K562 (cell line): ENCODE results near the gene OXLD1. TPM values are rescaled to one million over a fixed set of nuclear protein-coding genes. Genes with fewer than 3 reads are reported as not detected.

ENCODE experiments used
- BACH1 ChIP-seq: fragments of 200-800 bp; sonication (Bioruptor generic); IDR thresholded peaks from 2 replicates; pipeline ENCODE4 v1.6.1; 2016; ENCODE audit warnings: missing genetic modification characterization, missing compliant biosample characterization
- CREB1 ChIP-seq, 2 experiments: sonication (generic) in 1 of 2; formaldehyde crosslinking in 1 of 2; IDR thresholded peaks; 2 replicates each; pipeline versions ENCODE4 v1.6.1 to v1.8.0; 2012 to 2022; ENCODE audit warnings: inconsistent platforms in 1 of 2, mild to moderate bottlenecking in 1 of 2, missing genetic modification reagents in 1 of 2, moderate library complexity in 1 of 2
- ELF1 ChIP-seq: fragments of 200-800 bp; sonication (Bioruptor generic); IDR thresholded peaks from 2 replicates; pipeline ENCODE4 v1.6.1; 2016; ENCODE audit warnings: missing genetic modification characterization, missing compliant biosample characterization
- ELF4 ChIP-seq: fragments of 450-650 bp; formaldehyde crosslinking; IDR thresholded peaks from 2 replicates; pipeline ENCODE4 v1.4.0; 2022; ENCODE audit warnings: missing genetic modification characterization
- HNRNPK ChIP-seq: fragments of 200-400 bp; formaldehyde crosslinking; IDR thresholded peaks from one replicate; pipeline ENCODE4 v1.6.1; 2018; ENCODE audit warnings: mild to moderate bottlenecking, low read depth, low read length; ENCODE audit not compliant: poor library complexity, severe bottlenecking
- HNRNPLL ChIP-seq: fragments of 200-400 bp; formaldehyde crosslinking; IDR thresholded peaks from 2 replicates; pipeline ENCODE4 v1.6.1; 2017; ENCODE audit warnings: low read length, low read depth, mild to moderate bottlenecking; ENCODE audit not compliant: poor library complexity, severe bottlenecking
- RBM39 ChIP-seq: fragments of 200-400 bp; formaldehyde crosslinking; optimal IDR thresholded peaks from 2 replicates; pipeline ENCODE3; 2018; ENCODE audit warnings: low read depth, low read length
- SIRT6 ChIP-seq: IDR thresholded peaks from one replicate; pipeline ENCODE4 v1.6.1; 2012; ENCODE audit warnings: low read depth, mild to moderate bottlenecking, control low read depth, inconsistent platforms, low read length, moderate library complexity
- SP1 ChIP-seq: sonication (generic); formaldehyde crosslinking; IDR thresholded peaks from 2 replicates; pipeline ENCODE4 v1.8.1; 2022; ENCODE audit warnings: mild to moderate bottlenecking, missing genetic modification reagents
- THAP12 ChIP-seq: fragments of 250-450 bp; sonication (Bioruptor Pico); IDR thresholded peaks from 2 replicates; pipeline ENCODE4 v1.9.0; 2021; ENCODE audit warnings: mild to moderate bottlenecking, inconsistent platforms
- ZFP30 ChIP-seq: fragments of 250-450 bp; sonication (Bioruptor Pico); IDR thresholded peaks from 2 replicates; pipeline ENCODE4 v1.8.0; 2022; ENCODE audit warnings: moderate library complexity, mild to moderate bottlenecking, inconsistent platforms, borderline replicate concordance
- ZNF347 ChIP-seq: fragments of 450-650 bp; formaldehyde crosslinking; IDR thresholded peaks from 2 replicates; pipeline ENCODE4 v1.4.0; 2020; ENCODE audit warnings: low read depth, mild to moderate bottlenecking, moderate library complexity
- polyA plus RNA-seq, 8 experiments: library from polyadenylated mRNA; depleted of rRNA in 4 of 8; stranded (reverse) in 5 of 8; unstranded in 3 of 8; fragments of >200 nt; fragmentation: Nextera tagmentation in 2 of 8; fragmentation: Illumina TruSeq in 1 of 8; extraction: Ambion mirVana in 2 of 8; extraction: Trizol in 1 of 8; gene quantifications; 2 replicates each; pipeline versions ENCODE4 v1.2.1 to v1.2.3, GENCODE V29; 2011 to 2014; ENCODE audit warnings: inconsistent platforms in 1 of 8, missing spikeins in 1 of 8
- total RNA-seq, 7 experiments: library from RNA; depleted of rRNA in 6 of 7; stranded (reverse); fragments of >200 nt in 6 of 7; fragmentation: Illumina TruSeq in 2 of 7; extraction: Trizol in 2 of 7; gene quantifications; 2 replicates each; pipeline versions ENCODE4 v1.2.1 to v1.2.3, GENCODE V29; 2011 to 2021; ENCODE audit warnings: low replicate concordance in 1 of 7
- TF ChIP-seq, protein P1 (sequence below): fragments of 250-450 bp; sonication (Bioruptor Pico); IDR thresholded peaks from 2 replicates; pipeline ENCODE4 v1.4.0; 2020; ENCODE audit warnings: mild to moderate bottlenecking, moderate library complexity, borderline replicate concordance
- TF ChIP-seq, protein P2 (sequence below): conservative IDR thresholded peaks from 2 replicates; pipeline ENCODE4 v1.6.1; 2011; ENCODE audit warnings: low read depth, mild to moderate bottlenecking, low read length; ENCODE audit not compliant: control insufficient read depth
- TF ChIP-seq, protein P3 (sequence below): sonication (generic); formaldehyde crosslinking; IDR thresholded peaks from 2 replicates; pipeline ENCODE4 v1.8.0; 2022; ENCODE audit warnings: missing genetic modification reagents, mild to moderate bottlenecking, borderline replicate concordance

OXLD1 gene
- total and polyA plus RNA-seq, 9 of the 15 experiments (the other 6 are each of a cell fraction or from before 2014, with no cell fraction given) = 4.4 to 115 (median 29.3) TPM

DNA sequence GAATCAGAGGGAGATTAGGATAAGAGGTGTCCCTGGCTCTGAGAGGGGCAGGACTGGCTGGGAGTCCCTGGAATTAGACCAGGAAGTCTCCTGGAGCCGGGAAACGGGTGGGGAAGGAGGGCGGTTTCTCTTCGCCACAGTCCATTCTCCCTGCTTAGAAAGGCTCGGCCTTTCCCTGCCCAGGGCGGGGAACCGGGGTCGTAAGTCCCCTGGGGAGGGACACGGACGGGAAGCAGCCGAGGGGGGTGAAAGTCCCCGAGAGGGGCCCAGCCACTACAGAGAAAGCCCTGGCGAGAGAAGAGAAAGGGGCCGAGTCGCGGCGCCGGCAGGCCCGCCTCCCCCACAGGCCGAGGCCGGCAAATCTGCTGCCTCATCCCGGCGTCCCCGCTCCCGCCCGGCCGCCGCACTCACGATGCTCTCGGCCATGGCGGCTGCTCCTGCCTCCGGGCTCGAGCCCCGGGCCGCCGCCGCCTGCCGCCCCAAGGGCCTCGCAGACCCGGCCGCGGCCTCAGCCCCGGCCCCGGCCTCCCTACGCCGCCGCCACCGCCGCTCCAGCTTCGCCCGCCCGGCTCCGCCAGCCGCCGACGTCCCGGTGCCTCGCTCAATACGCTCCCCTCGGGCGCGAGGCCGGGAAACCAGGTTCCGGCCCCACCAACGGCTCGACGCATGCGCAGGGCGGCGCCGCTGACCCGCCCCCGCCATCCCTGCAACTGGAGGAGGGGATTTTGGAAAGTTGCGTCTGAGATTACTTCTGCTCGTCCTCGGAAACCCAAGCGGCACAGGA, 29.7 kb downstream of the OXLD1 start, which contains the start of the genes NPLOC4 and TSPAN10 (continued):
- TF ChIP-seq, protein P1, sequence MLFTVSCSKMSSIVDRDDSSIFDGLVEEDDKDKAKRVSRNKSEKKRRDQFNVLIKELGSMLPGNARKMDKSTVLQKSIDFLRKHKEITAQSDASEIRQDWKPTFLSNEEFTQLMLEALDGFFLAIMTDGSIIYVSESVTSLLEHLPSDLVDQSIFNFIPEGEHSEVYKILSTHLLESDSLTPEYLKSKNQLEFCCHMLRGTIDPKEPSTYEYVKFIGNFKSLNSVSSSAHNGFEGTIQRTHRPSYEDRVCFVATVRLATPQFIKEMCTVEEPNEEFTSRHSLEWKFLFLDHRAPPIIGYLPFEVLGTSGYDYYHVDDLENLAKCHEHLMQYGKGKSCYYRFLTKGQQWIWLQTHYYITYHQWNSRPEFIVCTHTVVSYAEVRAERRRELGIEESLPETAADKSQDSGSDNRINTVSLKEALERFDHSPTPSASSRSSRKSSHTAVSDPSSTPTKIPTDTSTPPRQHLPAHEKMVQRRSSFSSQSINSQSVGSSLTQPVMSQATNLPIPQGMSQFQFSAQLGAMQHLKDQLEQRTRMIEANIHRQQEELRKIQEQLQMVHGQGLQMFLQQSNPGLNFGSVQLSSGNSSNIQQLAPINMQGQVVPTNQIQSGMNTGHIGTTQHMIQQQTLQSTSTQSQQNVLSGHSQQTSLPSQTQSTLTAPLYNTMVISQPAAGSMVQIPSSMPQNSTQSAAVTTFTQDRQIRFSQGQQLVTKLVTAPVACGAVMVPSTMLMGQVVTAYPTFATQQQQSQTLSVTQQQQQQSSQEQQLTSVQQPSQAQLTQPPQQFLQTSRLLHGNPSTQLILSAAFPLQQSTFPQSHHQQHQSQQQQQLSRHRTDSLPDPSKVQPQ (CRISPR knock-in tag) = no peak
- peak; percentile 95 for TF ChIP-seq THAP12 (CRISPR knock-in tag)
- TF ChIP-seq, protein P2, sequence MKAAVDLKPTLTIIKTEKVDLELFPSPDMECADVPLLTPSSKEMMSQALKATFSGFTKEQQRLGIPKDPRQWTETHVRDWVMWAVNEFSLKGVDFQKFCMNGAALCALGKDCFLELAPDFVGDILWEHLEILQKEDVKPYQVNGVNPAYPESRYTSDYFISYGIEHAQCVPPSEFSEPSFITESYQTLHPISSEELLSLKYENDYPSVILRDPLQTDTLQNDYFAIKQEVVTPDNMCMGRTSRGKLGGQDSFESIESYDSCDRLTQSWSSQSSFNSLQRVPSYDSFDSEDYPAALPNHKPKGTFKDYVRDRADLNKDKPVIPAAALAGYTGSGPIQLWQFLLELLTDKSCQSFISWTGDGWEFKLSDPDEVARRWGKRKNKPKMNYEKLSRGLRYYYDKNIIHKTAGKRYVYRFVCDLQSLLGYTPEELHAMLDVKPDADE = peak; percentile 89
- no peak for TF ChIP-seq SIRT6
- no peak for TF ChIP-seq HNRNPK
- no peak for TF ChIP-seq ZFP30 (CRISPR knock-in tag)
- TF ChIP-seq, protein P3, sequence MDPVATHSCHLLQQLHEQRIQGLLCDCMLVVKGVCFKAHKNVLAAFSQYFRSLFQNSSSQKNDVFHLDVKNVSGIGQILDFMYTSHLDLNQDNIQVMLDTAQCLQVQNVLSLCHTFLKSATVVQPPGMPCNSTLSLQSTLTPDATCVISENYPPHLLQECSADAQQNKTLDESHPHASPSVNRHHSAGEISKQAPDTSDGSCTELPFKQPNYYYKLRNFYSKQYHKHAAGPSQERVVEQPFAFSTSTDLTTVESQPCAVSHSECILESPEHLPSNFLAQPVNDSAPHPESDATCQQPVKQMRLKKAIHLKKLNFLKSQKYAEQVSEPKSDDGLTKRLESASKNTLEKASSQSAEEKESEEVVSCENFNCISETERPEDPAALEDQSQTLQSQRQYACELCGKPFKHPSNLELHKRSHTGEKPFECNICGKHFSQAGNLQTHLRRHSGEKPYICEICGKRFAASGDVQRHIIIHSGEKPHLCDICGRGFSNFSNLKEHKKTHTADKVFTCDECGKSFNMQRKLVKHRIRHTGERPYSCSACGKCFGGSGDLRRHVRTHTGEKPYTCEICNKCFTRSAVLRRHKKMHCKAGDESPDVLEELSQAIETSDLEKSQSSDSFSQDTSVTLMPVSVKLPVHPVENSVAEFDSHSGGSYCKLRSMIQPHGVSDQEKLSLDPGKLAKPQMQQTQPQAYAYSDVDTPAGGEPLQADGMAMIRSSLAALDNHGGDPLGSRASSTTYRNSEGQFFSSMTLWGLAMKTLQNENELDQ (CRISPR knock-in tag) = no peak
- TF ChIP-seq ELF4 (CRISPR knock-in tag) = no peak
- peak; percentile 69 for TF ChIP-seq CREB1 (IDR thresholded peaks at IDR 0.05)
- TF ChIP-seq CREB1 (CRISPR knock-in tag; IDR thresholded peaks at IDR 0.05) = peak; percentile 69; the same call in 1 of the 2 replicates
- no peak for TF ChIP-seq HNRNPLL
- no peak for TF ChIP-seq RBM39
- TF ChIP-seq BACH1 = no peak
- peak; percentile 82 for TF ChIP-seq SP1 (CRISPR knock-in tag)
- TF ChIP-seq ELF1 (tag) = 0 out of 2 replicates have a peak, but pooled peaks have one; percentile 47
- no peak for TF ChIP-seq ZNF347
